ENCODE measurements around the gene GLIPR1. TPM values are rescaled to one million over a fixed set of nuclear protein-coding genes. Genes with fewer than 3 reads are reported as not detected.
"Not testable (repeated sequence)": the region's sequence is repeated elsewhere in the genome, so short reads cannot be mapped to it uniquely, and the experiment has no call there.

GLIPR1 gene
- 10 to 100 TPM in 1 of 2 donors, 1 to 10 TPM in 1; 4.3 to 12.5 TPM for total RNA-seq
- long read RNA-seq, full-length matches to known transcripts = 2 of 3 reads
- long read RNA-seq, partial matches to known transcripts = 0 of 3 reads
- long read RNA-seq, other reads (novel, unspliced or antisense) = 1 of 3 reads

DNA sequence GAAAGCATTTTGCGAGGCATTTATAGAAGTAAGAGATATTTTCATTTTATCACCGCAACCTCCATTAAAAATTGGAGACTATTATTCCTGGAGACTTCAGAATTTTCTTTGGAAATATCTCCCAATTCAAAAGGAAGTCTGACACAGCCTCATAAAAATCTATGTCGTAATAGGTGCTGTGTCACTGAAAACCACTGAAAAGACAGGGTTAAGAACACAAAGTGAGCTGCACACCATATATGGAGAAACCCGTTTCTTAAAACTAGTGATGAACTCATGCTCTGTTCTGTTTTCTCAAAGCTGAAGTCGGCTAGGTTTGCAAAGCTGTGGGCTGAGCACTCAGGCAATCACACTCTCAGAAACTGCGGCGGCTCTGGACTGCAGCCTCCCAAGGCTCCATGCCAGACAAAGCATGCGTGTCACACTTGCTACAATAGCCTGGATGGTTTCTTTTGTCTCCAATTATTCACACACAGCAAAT is at the start of gene GLIPR1:
Gene GLIPR1, plus strand, starts transcription at position 287 of the 481 bp plus-strand sequence. Its CDS starts 126 bp downstream, at position 413.
- DNase-seq = peak; percentile 48 to 57
- intact Hi-C loops (cut with DNase I, micrococcal nuclease) = no loop called here
- peak; percentile 71 for ATAC-seq

DNA sequence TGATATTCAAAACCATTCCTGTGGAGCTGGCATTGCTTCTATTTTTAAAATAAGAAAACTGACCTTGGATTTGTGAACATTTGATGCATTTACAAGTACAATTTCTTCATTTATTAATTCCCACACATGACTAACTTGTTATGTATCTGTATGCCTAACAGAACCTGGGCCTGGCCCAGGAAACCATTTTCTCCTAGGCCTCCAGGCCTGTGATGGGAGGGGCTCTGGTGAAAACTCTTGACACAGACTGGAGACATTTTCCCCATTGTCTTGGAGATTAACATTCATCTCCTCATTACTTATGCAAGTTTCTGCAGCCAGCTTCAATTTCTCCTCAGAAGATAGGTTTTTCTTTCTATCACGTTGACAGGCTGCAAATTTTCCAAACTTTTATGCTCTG is 47.6 kb upstream of the GLIPR1 start:
- intact Hi-C loops (cut with DNase I, micrococcal nuclease) = no loop called here
- no peak for ATAC-seq
- no peak for DNase-seq

DNA sequence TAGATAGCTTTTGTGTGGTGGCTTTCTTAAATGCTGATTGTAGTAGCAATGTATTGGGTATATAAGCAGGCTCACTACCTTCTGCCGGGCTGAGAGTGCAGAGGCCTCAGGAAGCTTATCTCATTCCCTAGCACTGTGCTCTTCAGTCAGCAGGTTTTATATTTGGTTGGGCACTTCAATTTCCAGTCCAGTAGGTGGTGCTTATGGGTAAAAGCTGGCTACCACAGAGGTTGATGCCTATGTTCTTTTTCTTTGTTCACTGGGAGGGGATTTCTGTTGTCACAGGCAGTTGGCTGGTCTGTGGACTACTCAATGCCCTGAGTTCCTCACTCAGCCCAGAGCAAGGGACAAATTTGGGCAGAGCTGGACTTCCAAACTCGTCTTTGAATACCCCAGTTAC is 43.0 kb upstream of the GLIPR1 start:
- intact Hi-C loops (cut with DNase I, micrococcal nuclease) = no loop called here
- peak; percentile 62 for ATAC-seq
- DNase-seq = no peak

DNA sequence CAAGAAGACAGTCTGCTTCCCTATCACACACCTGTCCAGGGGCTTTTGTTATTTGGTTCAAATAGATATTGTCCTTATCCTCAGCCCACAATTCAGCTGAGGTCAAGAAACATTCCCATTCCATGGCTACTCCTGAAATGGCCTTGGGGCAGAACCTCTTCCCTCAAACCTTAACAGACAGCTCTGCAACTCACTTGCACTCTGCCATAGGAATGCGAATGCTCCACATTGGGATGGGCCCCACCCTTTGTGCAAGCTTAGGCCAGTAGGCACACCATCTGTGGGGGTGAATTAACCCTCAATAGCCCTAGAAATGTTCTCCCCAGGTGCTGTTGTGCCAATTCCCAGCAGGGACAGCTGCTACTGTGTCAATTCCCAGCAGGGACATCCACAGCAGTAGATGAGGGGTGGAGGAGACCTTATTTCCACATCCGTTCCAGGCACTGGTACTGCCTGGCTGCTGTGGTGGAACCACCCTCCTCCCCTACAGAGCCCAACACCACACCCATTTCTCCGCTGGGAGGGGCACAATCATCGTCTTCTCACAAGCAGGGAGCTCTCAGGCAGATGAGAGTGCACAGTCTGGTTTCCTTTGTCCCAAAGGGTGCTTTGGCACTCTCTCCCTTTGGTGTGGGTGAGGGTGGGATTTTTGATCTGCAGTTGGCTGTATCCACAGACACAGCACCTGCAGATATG is 42.3 kb upstream of the GLIPR1 start:
- DNase-seq = peak in 1 of 2 donors; percentile 13
- peak; percentile 63 for ATAC-seq
- intact Hi-C loops (cut with DNase I, micrococcal nuclease) = no loop called here

DNA sequence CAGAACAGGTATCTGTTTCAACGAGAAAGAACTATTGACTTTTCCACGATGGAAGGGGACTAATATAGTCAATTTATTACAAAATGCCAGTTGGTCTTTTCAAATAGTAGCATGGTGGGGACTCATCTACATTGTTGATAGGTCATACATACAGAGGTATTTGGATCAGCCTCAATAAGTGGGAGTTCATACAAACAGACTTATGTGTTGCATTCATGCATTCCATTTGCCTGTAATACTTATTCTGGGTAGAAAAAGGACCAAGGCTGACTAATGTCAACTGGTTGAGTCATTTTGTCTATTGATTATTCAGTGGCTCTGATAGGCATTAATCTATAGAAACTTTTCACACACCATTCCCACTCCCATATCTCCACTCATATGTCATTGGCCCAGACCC is 41.5 kb upstream of the GLIPR1 start:
- DNase-seq = no peak

DNA sequence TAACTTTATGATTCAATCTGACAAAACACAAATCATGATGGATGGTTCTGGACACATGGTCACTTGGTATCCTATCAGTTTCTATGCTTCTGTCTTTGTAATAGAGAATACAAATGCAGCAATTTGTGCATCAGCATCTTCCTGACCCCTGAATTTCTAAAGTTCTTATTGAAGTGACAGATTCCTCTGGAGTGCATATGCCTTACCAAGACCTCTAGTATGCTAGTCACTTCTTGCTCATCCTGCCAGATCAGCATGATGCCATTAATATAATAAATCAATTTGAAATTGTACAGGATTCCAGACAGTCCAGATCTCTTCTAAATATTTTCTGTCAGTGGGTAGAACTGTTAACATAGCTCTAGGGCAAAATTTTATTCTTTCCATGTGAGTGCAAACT is 40.6 kb upstream of the GLIPR1 start:
- intact Hi-C loops (cut with DNase I, micrococcal nuclease) = no loop called here
- DNase-seq = no peak
- no peak for ATAC-seq

More for the DNA sequence above, 41.5 kb upstream of the GLIPR1 start:
- intact Hi-C loops (cut with DNase I, micrococcal nuclease) = no loop called here
- no peak for ATAC-seq

DNA sequence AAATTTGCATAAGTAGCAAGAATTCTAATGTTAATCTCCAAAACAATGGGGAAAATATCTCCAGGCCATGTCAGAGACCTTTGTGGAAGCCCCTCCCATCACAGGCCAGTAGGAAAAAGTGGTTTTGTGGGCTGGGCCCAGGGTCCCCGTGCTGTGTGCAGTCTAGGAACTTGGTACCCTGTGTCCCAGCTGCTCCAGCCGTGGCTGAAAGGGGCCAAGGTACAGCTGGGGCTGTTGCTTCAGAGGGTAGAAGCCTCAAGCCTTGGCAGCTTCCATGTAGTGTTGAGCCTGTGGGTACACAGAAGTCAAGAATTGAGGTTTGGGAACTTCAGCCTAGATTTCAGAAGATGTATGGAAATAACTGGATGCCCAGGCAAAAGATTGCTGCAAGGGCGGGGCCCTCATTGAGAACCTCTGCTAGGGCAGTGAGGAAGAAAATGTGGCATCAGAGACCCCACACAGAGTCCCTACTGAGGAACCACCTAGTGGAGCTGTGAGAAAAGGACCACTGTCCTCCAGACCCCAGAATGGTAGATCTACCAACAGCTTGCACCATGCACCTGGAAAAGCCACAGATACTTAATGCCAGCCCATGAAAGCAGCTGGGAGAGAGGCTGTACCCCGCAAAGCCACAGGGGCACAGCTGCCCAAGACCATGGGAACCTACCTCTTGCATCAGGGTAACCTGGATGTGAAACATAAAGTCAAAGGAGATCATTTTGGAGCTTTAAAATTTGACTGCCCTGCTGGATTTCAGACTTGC is 38.7 kb upstream of the GLIPR1 start:
- intact Hi-C loops (cut with DNase I, micrococcal nuclease); ATAC-seq; DNase-seq: not testable (repeated sequence)

DNA sequence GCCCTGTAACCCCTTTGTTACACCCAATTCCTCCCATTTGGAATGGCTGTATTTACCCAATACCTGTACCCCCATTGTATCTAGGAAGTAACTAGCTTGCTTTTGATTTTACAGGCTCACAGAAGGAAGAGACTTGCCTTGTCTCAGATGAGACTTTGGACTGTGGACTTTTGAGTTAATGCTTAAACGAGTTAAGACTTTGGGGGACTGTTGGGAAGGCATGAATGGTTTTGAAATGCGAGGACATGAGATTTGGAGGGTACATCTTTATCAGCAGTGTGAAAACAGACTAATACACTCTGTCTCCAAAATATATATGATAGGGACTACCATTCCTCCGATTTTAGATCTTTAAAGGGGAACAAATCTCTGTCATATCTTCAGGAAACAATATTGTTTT is 38.1 kb upstream of the GLIPR1 start:
- peak; percentile 64 for ATAC-seq
- DNase-seq; intact Hi-C loops (cut with DNase I, micrococcal nuclease): not testable (repeated sequence)

DNA sequence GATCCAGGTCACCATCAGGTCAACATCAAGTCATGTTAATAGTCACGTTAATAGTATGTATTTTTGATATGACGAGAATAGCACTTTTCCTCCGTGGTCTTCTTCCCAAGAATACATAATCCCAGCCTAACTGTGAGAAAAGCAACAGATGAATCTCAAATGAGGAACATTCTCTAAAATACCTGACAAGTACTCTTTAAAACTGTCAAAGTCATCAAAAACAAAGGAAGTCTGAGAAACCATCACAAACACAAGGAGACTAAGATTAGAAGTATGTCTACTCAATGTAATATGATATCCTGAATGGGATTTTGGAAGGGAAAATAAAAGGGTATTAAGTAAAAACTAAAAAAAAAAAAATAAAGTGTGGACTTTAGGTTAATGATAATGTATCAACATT is 36.8 kb upstream of the GLIPR1 start:
- DNase-seq = no peak
- intact Hi-C loops (cut with DNase I, micrococcal nuclease) = no loop called here
- no peak for ATAC-seq

DNA sequence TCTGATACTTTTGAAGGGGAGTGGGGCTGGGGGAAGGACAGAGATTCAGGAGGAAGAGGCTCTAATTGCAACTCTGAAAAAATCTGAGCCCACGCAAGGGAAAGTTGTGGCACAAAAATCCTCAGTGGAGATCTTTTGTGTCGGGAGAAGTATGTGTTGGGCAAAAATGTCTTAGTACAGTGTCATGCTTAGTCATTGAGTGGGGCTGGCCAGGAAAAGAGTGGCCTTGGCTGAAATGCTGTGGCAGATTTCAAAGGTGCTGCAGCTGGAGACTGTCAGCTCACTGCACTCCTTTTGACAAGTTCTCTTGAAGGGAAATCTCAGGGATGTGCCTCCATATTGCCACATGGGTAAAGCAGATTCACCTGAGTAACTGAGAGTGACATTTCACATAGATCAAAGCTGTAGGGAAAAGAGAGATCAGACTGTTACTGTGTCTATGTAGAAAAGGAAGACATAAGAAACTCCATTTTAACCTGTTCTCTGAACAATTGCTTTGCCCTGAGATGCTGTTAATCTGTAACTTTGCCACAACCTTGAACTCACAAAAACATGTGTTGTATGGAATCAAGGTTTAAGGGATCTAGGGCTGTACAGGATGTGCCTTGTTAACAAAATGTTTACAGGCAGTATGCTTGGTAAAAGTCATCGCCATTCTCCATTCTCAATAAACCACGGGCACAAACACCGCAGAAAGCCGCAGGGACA is 36.0 kb upstream of the GLIPR1 start:
- ATAC-seq (no peak), DNase-seq (no peak)
- intact Hi-C loops (cut with DNase I, micrococcal nuclease) = no loop called here

DNA sequence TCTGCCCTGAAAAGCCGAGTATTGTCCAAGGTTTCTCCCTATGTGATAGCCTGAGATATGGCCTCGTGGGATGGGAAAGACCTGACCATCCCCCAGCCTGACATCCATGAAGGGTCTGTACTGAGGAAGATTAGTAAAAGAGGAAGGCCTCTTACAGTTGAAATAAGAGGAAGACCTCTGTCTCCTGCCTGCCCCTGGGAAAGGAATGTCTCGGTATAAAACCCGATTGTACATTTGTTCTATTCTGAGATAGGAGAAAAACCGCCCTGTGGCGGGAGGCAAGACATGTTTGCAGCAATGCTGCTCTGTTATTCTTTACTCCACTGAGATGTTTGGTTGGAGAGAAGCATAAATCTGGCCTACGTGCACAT is 35.4 kb upstream of the GLIPR1 start:
- intact Hi-C loops (cut with DNase I, micrococcal nuclease); ATAC-seq; DNase-seq: not testable (repeated sequence)

DNA sequence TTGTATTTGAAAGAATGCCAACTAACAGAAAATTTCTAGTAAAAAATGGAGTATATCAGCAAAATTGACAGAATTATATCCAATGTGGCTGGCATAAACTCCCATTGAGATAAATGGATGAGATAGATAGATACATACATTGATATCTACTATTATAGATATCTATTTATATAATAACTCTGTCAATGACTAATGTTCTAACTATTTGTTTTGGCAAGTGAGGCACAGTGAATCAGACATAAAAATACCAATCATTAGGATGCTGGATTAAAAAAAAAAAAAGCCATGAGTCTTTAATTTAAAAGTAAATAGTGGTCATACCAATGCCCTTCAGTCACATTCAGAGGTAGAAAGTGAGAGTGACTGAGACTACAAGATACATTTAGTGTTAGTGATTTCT is 33.7 kb upstream of the GLIPR1 start:
- no peak for DNase-seq
- intact Hi-C loops (cut with DNase I, micrococcal nuclease) = no loop called here
- no peak for ATAC-seq

DNA sequence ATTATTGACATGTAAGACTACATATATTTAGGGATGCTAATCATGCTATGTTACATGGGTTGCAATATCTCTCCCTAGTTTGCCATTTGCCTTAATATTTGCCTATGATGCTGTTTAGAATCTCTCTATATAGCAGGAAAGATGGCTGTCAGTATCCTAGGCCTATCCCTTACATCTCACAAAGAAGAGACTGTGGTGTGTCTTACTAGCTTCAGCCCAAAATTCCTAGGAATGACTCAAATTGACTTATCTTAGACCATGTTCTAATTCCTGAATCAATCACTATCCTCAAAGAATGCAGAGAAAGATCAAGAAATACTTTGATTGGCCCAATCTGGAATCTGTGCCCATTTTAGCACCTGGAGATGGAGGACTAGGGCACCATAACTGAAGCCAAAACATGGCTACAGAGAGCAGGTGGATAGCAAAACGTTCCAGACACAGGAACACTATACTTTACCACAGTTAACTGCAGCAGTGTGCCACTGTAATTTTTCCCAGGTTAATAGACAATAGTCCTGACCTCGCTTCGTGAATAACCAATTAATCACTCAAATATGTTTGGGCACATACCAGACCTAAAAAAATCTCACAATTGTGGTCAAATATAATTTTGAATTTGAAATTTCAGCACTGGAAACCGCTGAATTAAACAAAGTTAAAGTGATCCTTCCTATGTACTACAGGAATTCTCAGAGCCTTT is 32.7 kb upstream of the GLIPR1 start:
- no peak for ATAC-seq
- no peak for DNase-seq
- intact Hi-C loops (cut with DNase I, micrococcal nuclease) = no loop called here

DNA sequence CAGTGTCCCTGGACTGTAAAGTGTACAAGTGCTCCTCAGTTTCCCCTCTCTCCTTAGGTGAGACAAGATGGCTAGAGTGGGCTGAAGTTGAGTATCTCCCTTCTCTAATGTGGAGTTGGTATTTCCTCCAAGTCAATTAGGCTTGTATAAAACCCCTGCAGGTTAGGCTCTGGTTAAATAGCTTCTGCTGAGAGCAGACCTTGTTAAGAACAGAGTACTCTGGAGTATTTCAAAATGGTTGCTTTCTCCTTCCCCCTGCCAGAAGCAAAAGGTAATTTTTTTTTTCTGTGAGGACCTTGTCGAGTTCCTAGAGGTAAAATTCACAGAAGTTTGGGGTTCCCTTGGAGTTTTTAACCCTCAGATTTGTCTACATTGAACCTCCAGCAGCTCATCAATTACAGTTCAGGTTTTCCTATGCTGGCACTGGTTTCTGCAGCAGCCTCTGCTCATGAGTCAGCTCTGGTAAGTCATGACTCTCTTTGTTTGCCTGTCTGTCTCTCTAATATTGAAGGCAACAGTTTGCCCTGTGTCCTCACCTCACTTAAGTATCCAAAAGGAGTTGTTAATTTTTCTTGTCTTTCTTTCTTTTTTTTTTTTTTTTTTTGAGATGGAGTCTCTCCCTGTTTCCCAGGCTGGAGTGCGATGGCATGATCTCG is 27.8 kb upstream of the GLIPR1 start:
- intact Hi-C loops (cut with DNase I, micrococcal nuclease) = no loop called here
- DNase-seq = no peak
- no peak for ATAC-seq

DNA sequence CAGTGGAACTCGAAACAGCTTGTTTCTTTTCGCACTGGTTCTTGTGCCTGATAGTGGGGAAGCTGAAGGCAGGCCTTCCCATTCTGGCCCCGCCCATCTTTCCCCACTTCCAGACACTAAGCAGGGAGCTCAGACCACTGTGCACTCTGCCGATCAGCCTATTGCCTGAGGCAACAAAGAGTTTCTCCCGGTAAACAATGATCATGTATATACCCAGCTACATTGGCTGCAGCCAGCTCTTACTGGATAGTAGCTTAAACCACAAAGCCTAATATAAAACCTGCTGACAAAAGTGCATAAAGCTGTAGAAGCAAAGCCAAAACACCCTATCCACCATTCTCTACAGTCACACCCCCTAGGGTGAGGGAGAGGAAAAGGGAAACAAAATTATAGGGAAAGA is 24.7 kb upstream of the GLIPR1 start:
- intact Hi-C loops (cut with DNase I, micrococcal nuclease) = no loop called here
- DNase-seq = no peak
- no peak for ATAC-seq

DNA sequence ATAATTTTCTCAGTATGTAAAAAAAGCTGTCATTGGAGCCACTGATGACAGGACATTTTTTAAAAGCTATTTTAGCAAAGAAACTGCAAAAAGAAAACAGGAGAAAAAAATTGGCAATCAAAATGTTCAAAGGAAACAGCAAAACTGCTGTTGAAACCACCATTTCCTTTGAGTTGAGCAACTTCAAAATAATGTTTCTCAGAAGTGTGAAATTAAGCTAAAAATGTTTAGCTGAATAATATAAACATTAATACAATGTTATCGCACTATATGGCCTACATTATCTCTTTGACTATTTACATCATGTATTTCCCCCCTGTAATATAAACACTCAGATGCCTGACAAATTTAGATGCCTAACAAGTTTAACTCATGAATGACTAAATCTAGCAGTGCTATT is 23.4 kb upstream of the GLIPR1 start:
- DNase-seq (no peak), ATAC-seq (no peak)
- intact Hi-C loops (cut with DNase I, micrococcal nuclease) = no loop called here

DNA sequence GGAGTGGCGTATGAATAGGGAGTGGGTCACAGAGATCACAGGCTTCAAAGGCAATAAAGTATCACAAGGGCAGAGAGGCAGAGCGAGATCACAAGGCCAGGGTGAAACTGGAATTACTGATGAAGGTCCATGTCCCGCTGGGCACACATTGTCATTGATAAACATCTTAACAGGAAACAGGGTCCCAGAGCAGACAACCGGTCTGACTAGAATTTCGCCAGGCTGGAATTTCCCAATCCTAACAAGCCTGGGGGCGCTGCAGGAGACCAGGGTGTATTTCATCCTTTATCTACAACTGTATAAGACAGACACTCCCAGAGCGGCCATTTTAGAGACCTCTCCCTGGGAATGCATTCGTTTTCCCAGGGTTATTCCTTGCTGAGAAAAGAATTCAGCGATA is 22.7 kb upstream of the GLIPR1 start:
- intact Hi-C loops (cut with DNase I, micrococcal nuclease); DNase-seq; ATAC-seq: not testable (repeated sequence)

DNA sequence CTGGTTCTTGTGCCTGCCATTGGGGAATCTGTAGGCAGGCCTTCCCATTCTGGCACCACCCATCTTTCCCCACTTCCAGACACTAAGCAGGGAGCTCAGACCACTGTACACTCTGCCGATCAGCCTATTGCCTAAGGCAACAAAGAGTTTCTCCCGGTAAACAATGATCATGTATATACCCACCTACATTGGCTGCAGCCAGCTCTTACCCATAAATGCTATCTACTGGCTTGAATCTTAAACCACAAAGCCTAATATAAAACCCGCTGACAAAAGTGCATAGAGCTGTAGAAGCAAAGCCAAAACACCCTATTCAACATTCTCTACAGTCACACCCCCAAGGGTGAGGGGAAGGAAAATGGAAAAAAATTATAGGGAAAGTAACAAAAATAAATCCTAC is 20.8 kb upstream of the GLIPR1 start:
- no peak for DNase-seq
- no peak for ATAC-seq

More for the DNA sequence above, 20.8 kb upstream of the GLIPR1 start:
- intact Hi-C loops (cut with DNase I, micrococcal nuclease) = no loop called here

All from left colon (tissue), 2 donors.